Keratinocyte (primary cell): ENCODE measurements around the gene DGKD. TPM values are rescaled to one million over a fixed set of nuclear protein-coding genes. Genes with fewer than 3 reads are reported as not detected.

ENCODE experiments used
- DNase-seq: peaks from one replicate; pipeline ENCODE4 v3.0.0-alpha.2; 2011; ENCODE audit warnings: low read depth, missing footprints, low spot score
- FAIRE-seq: peaks from 2 replicates; lab custom pipeline; 2011; peaks lifted over from hg19 to GRCh38; lab: Jason Lieb, UNC
- H2AFZ ChIP-seq: 2 replicates; pipeline ENCODE4 v1.6.0; 2012; ENCODE audit warnings: low read length, control low read depth, inconsistent platforms; ENCODE audit not compliant: control insufficient read depth
- H3K27ac ChIP-seq: 2 replicates; pipeline ENCODE4 v1.5.1; 2011; ENCODE audit warnings: low read length; ENCODE audit not compliant: control insufficient read depth, insufficient read depth
- H3K27me3 ChIP-seq: 3 replicates; pipeline ENCODE4 v1.6.0; 2011; ENCODE audit warnings: low read length; ENCODE audit not compliant: control insufficient read depth, insufficient read depth; ENCODE audit errors: extremely low read depth
- H3K36me3 ChIP-seq, 2 experiments: 2 replicates in 1 of 2; 3 replicates in 1 of 2; pipeline ENCODE4 v1.5.1; 2011; ENCODE audit warnings: low read length in 2 of 2, mild to moderate bottlenecking in 1 of 2; ENCODE audit not compliant: control insufficient read depth in 2 of 2, insufficient read depth in 2 of 2; ENCODE audit errors: extremely low read depth in 1 of 2
- H3K4me1 ChIP-seq: 3 replicates; pipeline ENCODE4 v1.5.1; 2011; ENCODE audit warnings: low read length; ENCODE audit not compliant: control insufficient read depth, insufficient read depth; ENCODE audit errors: extremely low read depth
- H3K4me2 ChIP-seq: 3 replicates; pipeline ENCODE4 v1.6.0; 2011; ENCODE audit warnings: low read depth, low read length; ENCODE audit not compliant: control insufficient read depth, insufficient read depth; ENCODE audit errors: extremely low read depth
- H3K4me3 ChIP-seq, 3 experiments: fragments of 200-600 bp in 1 of 3; sonication (generic) in 1 of 3; 2 replicates in 2 of 3; 3 replicates in 1 of 3; pipeline ENCODE4 v1.5.1; 2011 to 2016; ENCODE audit warnings: low read length in 3 of 3, mild to moderate bottlenecking in 3 of 3, control low read depth in 2 of 3, inconsistent platforms in 1 of 3, low read depth in 1 of 3, mixed read lengths in 1 of 3, mixed run types in 1 of 3, moderate library complexity in 1 of 3; ENCODE audit not compliant: control insufficient read depth in 2 of 3, insufficient read depth in 2 of 3; ENCODE audit errors: extremely low read depth in 1 of 3
- H3K79me2 ChIP-seq: 2 replicates; pipeline ENCODE4 v1.6.0; 2012; ENCODE audit warnings: low read length; ENCODE audit not compliant: control insufficient read depth, insufficient read depth
- H3K9ac ChIP-seq: 3 replicates; pipeline ENCODE4 v1.6.0; 2011; ENCODE audit warnings: low read length; ENCODE audit not compliant: control insufficient read depth, insufficient read depth; ENCODE audit errors: extremely low read depth
- H3K9me1 ChIP-seq: 3 replicates; pipeline ENCODE4 v1.6.0; 2011; ENCODE audit warnings: low read length; ENCODE audit not compliant: control insufficient read depth, insufficient read depth; ENCODE audit errors: extremely low read depth
- H3K9me3 ChIP-seq: 2 replicates; pipeline ENCODE4 v1.5.1; 2012; ENCODE audit warnings: low read depth, low read length; ENCODE audit not compliant: control insufficient read depth
- H4K20me1 ChIP-seq: 3 replicates; pipeline ENCODE4 v1.6.0; 2011; ENCODE audit warnings: low read length; ENCODE audit not compliant: control insufficient read depth, insufficient read depth; ENCODE audit errors: extremely low read depth
- CTCF ChIP-seq, 3 experiments: IDR thresholded peaks in 1 of 3; conservative IDR thresholded peaks in 1 of 3; optimal IDR thresholded peaks in 1 of 3; 2 replicates in 2 of 3; 3 replicates in 1 of 3; pipeline versions ENCODE3 to v1.5.1; 2011; ENCODE audit warnings: low read length in 3 of 3, mild to moderate bottlenecking in 3 of 3, moderate library complexity in 2 of 3, control low read depth in 1 of 3, inconsistent platforms in 1 of 3; ENCODE audit not compliant: insufficient read depth in 2 of 3; ENCODE audit errors: extremely low read depth in 1 of 3
- EZH2 ChIP-seq: IDR thresholded peaks from one replicate; pipeline ENCODE4 v1.6.1; 2012; ENCODE audit warnings: inconsistent platforms, mild to moderate bottlenecking, low read length, moderate library complexity
- dilution Hi-C: fragments of 300-500 bp; cut with MboI; formaldehyde crosslinking; loops from one replicate; pipeline ENCODE4 v1.7.0; 2020; ENCODE audit warnings: low sequenced_read_pairs; ENCODE audit not compliant: extremely low pct_ligation_motif_present
- polyA plus RNA-seq, 5 experiments: library from polyadenylated mRNA; depleted of rRNA in 3 of 5; stranded (reverse) in 3 of 5; stranded (forward) in 1 of 5; unstranded in 1 of 5; fragments of >200 nt; gene quantifications; 1 replicate in 1 of 5; 2 replicates in 3 of 5; 3 replicates in 1 of 5; pipeline versions ENCODE4 v1.2.1 to v1.2.3, GENCODE V29; 2011 to 2012; ENCODE audit warnings: missing spikeins in 2 of 5, low read depth in 1 of 5, low replicate concordance in 1 of 5

DGKD gene
- polyA plus RNA-seq, 1 donor (not counting 4 experiments of a cell fraction or from before 2014, with no cell fraction given): 6.1 TPM

- TF ChIP-seq EZH2: no peak
- TF ChIP-seq CTCF (optimal IDR thresholded peaks at IDR 0.05 in 1 of 3, IDR thresholded peaks at IDR 0.05 in 1 of 3, conservative IDR thresholded peaks at IDR 0.05 in 1 of 3; ENCODE audit: extremely low read depth in 1 of 3, insufficient read depth in 2 of 3, low read length in 3 of 3): no peak
- Histone ChIP-seq H3K4me2 (no peak overlapping the region), H3K79me2 (no peaks in the 10 kb centered on the region), H3K27me3 (no peaks in the 10 kb centered on the region), H2AFZ (no peak overlapping the region), H3K9me3 (peaks cover 2% of the 10 kb centered on the region), H3K36me3 (peaks cover 2% of the 10 kb centered on the region in 2 experiments), H3K27ac (no peak overlapping the region), H3K9me1 (no peaks in the 10 kb centered on the region), H4K20me1 (no peaks in the 10 kb centered on the region), H3K4me3 (no peak overlapping the region), H3K4me1 (no peaks in the 10 kb centered on the region), H3K9ac (no peak overlapping the region)
- no peak for DNase-seq
- no peak for FAIRE-seq
- dilution Hi-C loops: no loop called here
Observed at GRCh38 chr2:233406865-233407264, 52.6 kb downstream of the DGKD start.

GRCh38 chr2:233407771-233408181 is 53.5 kb downstream of the DGKD start:
- Histone ChIP-seq H3K9me1 (no peaks in the 10 kb centered on the region), H3K4me2 (no peak overlapping the region), H3K4me1 (no peaks in the 10 kb centered on the region), H3K27ac (no peak overlapping the region), H3K27me3 (no peaks in the 10 kb centered on the region), H3K4me3 (no peak overlapping the region), H4K20me1 (no peaks in the 10 kb centered on the region), H3K9me3 (peaks cover 2% of the 10 kb centered on the region), H3K9ac (no peak overlapping the region), H3K79me2 (no peaks in the 10 kb centered on the region), H2AFZ (no peak overlapping the region), H3K36me3 (peaks cover 2% of the 10 kb centered on the region in 2 experiments)
- DNase-seq (no peak), FAIRE-seq (no peak)
- TF ChIP-seq EZH2 (no peak), CTCF (optimal IDR thresholded peaks at IDR 0.05 in 1 of 3, IDR thresholded peaks at IDR 0.05 in 1 of 3, conservative IDR thresholded peaks at IDR 0.05 in 1 of 3; ENCODE audit: extremely low read depth in 1 of 3, insufficient read depth in 2 of 3, low read length in 3 of 3) (no peak)
- dilution Hi-C loops: no loop called here
